ELF-1 (cell line): ENCODE data around the gene ZNF804A.
A peak's percentile ranks its signal among the peaks of the same experiment; 100 is the strongest.

ENCODE experiments used
- DNase-seq: peaks from one replicate; pipeline ENCODE4 v3.0.0-alpha.2; 2016; ENCODE audit warnings: low read depth, low spot score

Gene ZNF804A

DNA sequence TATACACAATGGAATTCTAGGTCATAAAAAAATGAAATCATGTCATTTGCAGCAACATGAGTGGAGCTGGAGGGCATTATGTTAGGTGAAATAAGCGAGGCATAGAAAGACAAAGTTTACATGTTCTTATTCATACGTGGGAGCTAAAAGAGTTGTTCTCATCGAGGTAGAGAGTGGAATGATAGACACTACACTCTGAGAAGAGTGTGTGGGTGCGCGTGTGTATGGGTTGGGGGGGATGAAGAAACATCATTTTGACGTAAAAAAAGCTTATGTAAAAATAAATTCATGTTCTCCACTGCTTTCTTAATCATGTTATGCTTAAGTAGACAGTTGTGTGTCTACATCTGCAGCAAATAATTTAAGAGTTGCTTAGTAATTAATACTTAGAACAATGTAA lies 123.6 kb downstream of the ZNF804A start:
- DNase-seq: no peak

DNA sequence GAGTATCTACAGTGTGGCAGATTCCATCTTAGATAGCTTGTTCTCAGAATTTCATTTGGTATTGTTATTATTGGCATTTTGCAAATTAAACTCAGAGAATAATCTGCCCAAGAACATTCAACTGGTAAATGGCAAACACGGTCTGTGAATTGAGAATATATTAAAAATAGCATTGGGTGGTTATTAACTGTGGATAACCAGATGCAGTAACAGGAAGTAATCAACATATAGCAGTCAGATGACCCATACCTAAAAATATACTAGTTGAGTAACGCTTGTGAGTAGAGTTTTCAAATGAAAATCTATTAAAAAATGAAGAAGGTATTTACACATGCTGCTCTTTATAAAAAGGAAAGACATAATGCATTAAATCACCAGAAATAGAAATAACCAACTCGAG lies 129.5 kb downstream of the ZNF804A start:
- no peak for DNase-seq

DNA sequence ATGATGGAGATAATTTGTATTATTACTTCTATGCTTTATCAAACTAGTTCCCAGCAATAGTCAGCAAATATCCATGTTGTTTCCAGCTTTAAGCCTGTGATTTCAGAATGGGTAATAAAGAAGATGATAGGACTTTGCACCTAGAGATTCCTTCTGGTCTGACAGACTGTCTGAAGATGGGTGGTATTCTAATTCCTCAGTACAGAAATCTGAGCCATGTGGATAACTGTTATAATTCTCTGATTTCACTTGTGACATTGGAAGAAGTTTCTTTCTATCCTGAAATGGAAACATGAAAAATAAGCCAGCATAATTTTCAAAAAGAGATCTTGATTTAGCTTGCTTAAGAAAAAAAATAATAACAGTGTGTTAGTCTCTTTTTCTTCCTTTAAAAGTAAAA lies 130.1 kb downstream of the ZNF804A start:
- no peak for DNase-seq

DNA sequence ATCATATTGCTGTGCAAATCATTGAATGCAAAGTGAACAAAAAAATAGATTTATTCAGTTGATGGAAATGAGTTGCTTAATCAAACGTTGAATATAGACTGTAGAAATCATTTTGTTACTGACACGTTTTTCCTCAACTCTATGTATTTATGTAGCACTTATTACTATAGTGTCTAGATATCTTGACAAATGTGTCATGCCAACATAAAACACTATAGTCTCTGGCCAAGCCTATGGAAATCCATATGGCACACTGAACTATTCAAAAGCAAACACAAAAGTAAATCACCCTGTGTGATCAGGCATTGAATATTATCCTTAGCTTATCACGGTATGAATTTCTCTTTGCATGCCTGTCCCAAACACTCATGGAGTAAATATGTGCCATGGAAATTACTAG lies 131.3 kb downstream of the ZNF804A start:
- DNase-seq: no peak

DNA sequence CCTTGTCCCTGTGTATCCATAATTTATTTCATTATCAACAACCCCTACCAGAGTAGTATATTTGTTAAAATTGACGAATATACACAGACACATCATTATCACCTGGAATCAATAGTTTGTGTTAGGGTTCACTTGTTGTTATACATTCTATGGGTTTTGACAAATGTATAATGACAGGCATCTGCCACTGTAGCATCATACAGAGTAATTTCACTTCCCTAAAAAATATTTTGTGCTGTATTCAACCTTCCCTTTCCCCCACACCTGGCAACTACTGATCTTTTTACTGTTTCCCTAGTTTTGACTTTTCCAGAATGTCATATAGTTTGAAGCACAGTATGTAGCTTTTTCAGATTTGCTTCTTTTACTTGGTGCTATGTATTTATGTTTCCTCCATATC lies 132.0 kb downstream of the ZNF804A start:
- no peak for DNase-seq

DNA sequence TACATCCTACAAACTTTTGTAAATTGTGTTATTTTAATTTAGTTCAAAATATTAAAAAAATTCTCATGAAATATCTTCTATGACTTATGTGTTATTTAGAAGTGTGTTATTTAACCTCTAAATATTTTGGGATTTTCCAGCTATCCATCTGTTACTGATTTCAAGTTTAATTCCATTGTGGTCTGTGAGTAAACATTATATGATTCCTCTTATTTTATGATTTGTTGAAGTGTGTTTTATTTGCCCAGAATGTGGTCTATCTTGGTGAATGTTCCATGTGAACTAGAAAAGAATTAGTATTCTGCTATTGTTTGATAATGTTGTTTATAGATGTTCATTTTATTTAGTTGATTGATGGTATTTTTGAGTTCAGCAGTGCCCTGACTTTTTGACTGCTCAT lies 136.0 kb downstream of the ZNF804A start:
- DNase-seq: no peak

DNA sequence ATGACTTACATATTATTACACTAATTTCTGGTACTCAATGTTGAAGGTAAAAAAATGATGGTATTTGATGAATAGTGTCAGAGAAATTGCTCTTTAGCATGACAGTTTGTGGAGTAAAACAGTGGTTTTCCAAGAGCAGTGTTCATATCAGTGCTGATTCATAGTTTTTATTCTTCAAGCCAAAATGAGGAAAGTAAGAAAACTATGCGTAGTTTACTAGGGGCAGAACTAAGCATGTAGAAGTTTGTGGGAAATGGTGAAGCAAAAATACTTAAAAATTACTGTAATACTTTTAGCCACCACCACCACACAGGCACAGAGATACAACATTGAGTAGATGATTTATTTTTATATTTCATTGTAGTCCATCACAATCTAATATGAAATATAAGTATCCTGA lies 137.3 kb downstream of the ZNF804A start:
- no peak for DNase-seq

DNA sequence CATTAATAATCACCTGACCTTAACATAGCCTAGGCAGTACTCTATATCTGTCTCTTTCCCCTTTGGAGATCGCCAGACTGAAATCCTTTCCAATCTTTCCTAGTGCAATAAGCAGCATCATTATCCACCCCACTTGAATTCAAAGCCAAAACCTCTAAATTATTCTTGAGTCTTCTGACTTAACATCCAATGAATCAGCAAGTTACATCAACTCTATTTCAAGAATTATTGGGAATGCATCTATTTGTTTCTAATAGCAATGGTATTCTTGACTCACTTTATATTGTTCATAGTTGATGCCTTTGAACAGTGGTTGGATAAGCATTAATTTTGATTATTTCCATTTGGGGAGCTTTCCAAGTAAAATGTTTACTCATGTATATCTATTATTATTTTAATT lies 144.8 kb downstream of the ZNF804A start:
- DNase-seq: no peak

DNA sequence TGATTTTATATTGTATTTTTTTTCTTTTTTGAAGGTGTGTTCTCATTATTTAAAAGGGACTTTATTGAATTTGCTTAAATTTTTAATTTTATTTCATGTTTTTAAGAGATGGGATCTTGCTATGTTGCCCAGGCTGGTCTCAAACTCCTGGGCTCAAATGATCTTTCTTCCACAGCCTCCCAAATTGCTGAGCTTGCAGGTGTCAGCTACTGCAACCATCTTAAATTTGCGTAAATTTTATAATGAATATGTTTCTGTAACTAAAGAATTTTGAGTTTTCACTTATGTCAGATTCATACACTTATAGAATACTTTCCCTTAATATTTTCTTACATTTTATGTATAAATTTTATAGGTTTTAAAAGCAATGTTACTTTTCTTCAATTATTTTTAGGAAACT lies 157.8 kb downstream of the ZNF804A start:
- no peak for DNase-seq

DNA sequence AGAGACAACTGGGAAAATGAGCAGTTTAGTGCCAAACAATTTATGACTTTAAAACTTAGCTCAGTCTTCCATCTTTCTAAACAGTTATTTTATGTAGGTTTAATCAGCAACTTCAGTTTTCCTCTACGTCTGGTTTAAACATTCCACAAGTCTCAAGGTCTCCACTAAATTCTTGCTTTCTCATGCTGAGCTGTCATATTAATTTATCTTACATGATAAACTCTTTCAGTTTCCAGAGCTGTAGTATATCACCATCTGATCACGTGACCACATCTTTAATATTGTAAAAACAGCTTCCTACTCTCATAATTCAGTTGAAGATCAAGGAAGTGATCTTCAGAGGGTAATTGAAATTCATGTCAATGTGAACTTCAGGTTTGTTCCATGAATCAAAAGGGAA lies 158.6 kb downstream of the ZNF804A start:
- no peak for DNase-seq

DNA sequence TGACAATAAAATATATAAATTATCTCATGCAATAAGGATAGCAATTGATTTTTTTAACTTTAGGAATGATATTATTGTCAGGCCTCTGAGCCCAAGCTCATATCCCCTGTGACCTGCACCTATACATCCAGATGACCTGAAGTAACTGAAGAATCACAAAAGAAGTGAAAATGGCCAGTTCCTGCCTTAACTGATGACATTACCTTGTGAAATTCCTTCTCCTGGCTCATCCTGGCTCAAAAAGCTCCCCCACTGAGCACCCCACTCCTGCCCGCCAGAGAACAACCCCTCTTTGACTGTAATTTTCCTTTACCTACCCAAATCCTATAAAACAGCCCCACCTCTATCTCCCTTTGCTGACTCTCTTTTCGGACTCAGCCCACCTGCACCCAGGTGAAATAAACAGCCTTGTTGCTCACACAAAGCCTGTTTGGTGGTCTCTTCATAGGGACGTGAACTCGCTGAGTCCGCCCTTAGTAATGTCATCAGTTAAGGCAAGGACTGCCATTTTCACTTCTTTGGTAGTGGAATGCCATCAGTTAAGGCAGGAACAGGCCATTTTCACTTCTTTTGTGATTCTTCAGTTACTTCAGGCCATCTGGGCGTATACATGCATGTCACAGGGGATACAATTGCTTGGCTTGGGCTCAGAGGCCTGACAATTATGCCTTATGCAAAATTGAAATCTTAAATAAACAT lies 161.4 kb downstream of the ZNF804A start:
- DNase-seq: peak; percentile 4

DNA sequence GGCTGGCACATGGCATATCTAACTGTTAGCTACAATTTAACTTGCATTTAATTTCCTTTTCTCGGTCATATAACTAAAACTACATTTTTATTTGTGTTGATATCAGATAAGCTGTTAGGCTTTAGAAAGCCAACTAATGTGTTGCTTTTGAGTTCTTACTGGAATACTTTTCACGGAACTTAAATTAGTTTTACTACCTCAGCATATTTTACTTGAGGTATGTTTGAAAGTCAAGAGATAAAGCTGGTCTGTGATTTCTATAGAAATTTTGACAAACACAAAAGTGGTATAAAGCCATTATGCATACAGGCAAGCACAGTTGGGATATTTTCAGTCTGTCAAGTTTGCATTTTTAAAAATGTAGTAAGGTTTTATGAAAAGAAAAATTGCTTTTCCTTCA lies 162.6 kb downstream of the ZNF804A start:
- DNase-seq: no peak

DNA sequence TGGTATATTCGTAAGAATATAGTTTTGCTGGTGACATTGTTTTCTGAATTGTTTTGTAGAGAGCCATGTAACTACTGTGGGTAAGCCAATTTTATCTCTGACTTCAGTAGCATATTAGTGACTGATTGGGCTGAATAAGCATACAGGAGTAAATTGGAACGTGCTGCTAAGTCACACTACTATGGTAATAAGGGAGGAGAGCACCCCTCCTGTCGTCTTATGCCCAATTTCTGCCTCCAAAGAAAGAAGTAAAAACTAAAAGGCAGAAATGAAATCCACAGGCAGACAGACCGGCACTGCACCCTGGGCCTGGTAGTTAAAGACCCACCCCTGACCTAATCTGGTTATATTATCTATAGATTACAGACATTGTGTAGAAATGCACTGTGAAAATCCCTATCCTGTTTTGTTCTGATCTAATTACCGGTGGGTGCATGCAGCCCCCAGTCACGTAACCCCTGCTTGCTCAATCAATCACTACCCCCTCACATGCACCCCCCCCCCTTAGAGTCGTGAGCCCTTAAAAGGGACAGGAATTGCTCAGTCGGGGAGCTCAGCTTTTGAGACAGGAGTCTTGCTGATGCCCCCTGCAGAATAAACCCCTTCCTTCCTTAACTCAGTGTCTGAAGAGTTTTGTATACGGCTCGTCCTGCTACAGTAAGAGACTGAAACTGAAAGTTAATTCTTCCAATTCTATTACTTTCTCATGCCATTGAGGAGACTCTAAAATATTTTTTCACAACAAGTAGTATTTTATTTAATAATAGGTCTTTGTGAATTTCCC lies 167.0 kb downstream of the ZNF804A start:
- peak; percentile 0 for DNase-seq

DNA sequence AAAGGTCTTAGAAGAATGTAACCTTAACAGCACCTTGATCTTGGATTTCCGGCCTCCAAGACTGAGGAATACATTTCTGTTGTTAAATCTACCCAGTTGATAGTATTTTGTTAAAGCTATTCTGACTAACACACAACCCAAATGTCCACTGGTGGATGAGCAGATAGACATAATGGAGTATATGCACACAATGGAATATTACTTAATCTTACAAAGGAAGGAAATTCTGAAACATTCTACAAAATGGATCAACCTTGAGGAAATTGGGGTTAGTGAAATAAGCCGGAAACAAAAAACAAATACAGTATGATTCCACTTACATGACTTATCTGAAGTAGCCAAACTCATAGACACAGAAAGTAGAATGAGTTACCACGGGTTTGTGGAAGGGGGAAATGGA lies 168.7 kb downstream of the ZNF804A start:
- DNase-seq: no peak

DNA sequence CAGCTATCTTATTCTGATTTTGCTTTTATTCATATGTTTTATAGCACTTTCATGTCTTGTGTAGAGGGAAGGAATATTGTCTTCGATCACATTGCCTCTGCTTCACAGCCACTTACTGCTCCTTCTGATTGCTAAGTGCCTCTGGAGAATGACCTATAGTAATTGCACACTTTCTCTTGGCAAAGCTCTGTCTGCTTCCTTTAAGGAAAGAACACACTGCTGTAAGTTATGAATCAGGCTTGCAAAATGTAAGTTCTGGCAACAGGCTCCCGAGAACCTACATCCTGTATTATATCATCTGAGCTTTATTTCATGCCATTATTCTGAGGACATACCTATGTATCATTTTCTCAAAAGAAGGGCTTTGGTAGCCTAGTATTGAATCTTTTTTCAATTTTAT lies 170.7 kb downstream of the ZNF804A start:
- no peak for DNase-seq

DNA sequence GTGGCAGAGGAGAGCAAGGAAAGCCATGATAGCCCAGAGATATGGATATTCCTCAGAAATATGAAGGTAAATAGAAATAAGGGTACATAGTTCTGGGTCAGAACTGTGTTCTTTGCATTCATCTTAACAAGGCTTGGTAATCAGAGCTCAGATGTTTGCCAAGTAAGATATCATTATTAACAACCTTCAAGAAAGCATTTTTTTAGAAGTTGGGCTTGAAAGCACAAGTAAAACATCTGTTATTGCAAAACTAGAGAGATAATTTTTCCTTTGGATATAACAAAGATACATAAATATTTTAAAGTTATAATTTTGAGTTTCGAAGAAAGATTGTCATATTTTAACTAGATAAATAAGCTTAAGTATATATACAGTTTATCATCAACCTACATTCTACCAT lies 171.4 kb downstream of the ZNF804A start:
- no peak for DNase-seq

DNA sequence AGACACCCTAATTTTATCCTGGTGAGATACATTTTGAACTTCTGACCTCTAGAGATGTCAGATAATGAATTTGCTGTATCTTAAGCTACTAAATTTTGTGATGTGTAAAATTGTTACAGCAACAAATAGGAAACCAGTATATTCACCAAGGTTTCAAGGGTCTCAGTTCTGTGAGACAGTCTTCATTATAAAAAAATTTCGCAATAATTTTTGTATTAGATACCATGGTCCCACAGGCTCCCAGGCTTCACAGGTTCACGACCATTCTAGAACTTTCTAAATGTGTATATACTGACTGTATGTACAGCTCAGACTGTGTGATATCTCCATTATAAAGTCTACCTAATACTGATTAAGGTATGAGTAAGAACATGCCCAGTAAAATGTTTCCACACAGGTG lies 181.4 kb downstream of the ZNF804A start:
- DNase-seq: no peak

DNA sequence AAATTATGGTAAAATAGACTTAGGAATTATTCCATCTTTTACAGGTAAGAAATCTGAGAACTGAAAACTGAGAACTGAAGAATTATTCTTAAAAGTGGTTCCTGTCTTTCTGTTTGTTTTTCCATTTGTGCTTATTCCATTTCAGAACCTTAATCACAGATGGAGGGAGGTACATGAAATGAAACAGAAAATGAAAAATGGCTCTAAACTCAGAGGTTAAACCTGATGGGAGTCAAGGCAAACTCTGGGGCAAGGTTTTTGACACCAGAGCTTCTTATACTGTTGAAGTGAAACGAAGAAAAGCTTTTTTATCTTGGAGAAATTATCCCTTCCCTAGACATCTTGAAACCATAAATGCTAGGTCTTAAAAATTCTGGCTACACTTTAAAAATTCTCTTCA lies 182.1 kb downstream of the ZNF804A start:
- DNase-seq: no peak

DNA sequence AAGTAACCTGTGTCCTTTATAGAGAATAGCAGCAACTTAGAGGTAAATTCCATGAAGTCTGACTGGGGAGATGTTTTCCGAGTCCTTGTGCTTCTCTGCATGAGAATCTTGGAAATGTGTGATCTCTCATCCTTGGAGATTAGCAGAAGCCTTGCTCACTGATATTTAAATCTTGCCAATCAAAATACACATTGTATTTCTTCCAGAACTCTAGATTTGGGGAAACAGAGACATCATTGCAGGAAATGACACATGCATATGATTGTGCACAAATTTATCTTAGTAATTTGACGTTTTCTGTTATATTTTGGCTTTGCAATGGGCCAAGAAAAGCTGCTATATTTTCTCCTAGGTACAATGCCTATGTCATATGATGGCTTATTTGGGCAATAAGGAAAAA lies 182.6 kb downstream of the ZNF804A start:
- no peak for DNase-seq

DNA sequence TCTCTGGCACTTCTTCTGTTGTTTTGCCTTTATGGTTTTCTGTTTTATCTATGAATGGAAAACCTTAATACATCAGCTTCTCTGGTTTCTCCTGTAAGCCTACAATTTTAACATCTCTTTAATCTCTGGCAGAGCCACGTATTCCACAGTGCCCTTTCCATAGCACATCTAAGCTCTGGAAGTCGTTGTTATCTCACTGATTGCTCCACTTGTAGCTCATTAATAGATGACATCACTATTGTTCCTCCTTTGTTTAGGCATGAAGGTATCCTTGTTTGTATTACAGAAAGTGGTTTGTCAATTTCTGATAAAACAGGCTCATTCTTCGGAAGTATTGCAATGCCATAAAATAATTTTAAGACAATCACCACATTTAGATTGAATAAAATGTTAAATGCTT lies 185.2 kb downstream of the ZNF804A start:
- DNase-seq: no peak

DNA sequence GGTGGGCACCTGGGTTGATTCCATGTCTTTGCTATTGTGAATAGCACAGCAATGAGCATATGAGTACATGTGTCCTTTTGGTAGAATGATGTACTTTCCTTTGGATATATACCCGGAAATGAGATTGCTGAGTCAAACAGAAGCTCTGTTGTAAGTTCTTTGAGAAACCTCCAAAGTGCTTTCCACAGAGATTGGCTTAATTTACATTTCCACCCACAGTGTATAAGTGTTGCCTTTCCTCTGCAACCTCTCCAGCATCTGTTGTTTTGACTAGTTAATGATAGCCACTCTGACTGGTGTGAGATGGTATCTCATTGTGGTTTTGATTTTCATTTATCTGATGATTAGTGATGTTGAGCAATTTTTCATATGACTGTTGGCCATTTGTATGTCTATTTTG lies 194.8 kb downstream of the ZNF804A start:
- no peak for DNase-seq

DNA sequence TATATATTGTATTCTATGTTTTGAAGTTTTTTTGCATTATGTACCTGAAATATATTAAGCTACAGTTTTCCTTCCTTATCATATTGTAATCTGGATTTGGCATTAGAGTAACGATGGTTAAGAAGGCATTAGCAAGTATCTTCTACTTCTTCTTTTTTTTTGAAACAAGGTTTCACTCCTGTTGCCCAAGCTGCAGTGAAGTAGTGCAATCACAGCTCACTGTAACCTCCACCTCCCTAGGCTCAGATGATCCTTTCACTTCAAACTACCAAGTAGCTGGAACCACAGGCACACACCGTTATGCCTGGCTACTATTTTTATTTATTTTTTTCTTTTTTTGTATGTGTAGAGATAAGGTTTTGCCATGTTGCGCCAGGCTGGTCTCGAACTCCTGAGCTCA lies 201.1 kb downstream of the ZNF804A start:
- no peak for DNase-seq

DNA sequence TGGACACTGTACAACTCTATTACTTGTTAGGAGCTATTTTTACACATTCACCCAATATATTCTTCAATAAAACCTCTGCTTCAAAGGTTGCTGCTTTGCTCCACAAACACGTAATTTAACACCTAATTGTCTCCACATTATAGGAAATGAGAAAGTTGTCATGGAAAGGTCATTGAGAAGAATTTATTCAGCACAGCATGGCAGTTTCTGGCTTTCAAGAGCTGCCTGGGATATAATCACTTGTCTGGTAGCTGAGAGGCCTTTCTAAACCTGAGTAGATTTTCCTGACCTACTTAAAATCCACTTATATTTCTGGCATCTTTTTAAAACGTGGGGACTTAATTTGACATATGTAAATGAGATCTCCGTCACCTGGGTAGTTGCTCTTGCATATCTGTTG lies 216.1 kb downstream of the ZNF804A start:
- DNase-seq: no peak

DNA sequence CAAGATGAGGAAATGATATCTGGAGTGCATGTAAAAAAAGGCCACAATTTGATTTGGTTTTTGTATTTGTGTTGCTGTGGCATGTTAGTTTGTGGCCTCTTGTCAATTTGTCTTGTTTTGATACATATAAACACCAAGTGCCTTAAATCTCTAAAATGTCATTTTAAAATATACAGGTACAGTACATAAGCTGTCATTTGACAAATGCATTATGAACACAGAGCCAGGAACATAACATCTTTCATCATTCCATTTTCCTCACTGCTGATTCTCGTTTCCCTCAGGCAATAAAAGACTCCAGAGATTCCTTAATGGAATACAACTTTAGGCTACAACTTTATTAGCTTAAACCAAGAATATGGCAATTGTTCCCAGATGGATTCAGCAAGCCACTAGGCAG lies 217.5 kb downstream of the ZNF804A start:
- DNase-seq: no peak
